ENCODE data around the gene SYNGR3.

SYNGR3 gene

DNA sequence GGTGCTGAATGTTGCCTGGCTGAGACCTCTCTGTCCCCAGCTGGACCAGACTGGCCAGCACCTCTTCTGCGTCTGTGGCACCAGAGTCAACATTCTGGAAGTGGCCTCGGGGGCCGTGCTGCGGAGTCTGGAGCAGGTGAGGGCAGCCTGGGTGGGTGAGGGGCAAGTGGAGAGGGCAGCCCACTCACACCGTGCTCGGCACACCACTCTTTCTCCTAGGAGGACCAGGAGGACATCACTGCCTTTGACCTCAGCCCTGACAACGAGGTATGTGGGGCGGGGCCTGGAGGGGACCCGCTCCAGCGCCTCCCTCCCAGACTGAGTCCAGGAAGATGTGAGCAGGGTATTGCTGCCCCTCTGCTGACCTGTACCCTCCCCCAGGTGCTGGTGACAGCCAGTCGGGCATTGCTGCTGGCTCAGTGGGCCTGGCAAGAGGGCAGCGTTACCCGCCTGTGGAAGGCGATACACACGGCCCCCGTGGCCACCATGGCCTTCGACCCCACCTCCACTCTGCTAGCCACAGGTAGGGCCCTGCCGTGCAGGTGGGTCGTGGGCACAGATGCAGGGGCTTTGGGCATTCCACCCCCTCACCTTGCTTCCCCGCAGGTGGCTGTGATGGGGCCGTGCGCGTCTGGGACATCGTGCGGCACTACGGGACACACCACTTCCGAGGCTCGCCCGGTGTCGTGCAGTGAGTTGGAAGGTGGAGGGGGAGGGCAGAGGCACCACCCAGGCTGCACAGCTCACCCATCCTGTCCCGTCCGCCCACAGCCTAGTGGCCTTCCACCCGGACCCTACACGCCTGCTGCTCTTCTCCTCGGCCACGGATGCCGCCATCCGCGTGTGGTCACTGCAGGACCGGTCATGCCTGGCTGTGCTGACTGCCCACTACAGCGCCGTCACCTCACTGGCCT is 15.4 kb upstream of the SYNGR3 start:
- Histone ChIP-seq H3K27me3 (ENCODE audit: control insufficient read depth in 1 of 2, insufficient read depth in 2 of 2, low read length in 2 of 2) (peaks cover 4 to 29% of the 10 kb centered on the region in 2 donors), H3K9me3 (ENCODE audit: low read length) (no peaks in the 10 kb centered on the region), H3K4me3 (ENCODE audit: low read depth in 1 of 2, low read length in 2 of 2) (no peak overlapping the region), H3K27ac (ENCODE audit: low read depth, low read length) (no peak overlapping the region), H3K4me1 (ENCODE audit: insufficient read depth, low read length) (peaks cover 20% of the 10 kb centered on the region), H3K9ac (ENCODE audit: low read length) (no peak overlapping the region), H3K36me3 (ENCODE audit: insufficient read depth, low read length) (peaks cover 34% of the 10 kb centered on the region)

DNA sequence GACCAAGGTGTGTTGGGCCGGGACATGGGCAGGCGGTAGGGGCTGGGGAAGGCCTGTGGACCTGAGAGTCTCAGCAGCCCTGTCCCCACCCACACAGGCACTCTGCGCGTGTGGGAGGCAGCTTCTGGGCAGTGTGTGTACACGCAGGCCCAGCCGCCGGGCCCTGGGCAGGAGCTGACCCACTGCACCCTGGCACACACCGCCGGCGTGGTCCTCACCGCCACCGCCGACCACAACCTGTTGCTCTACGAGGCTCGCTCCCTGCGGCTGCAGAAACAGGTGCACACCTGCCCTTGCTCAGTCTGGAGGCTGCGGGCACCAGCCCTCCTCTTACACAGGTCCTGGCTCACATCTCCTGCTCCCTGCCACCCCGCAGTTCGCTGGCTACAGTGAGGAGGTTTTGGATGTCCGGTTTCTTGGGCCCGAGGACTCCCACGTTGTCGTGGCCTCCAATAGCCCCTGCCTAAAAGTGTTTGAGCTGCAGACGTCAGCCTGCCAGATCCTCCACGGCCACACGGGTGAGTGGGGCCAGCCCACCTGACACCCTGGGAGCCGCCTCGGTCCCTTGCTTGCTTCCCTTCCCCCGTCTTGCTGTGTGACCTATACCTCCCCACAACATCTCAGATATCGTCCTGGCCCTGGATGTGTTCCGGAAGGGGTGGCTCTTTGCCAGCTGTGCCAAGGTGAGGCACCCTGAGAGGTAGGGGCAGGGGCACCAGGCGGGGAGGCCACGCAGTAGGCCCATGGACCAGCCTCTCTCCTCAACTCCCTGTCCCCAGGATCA is 14.1 kb upstream of the SYNGR3 start:
- H3K27me3 ChIP-seq (ENCODE audit: control insufficient read depth in 1 of 2, insufficient read depth in 2 of 2, low read length in 2 of 2): peaks cover 5 to 41% of the 10 kb centered on the region in 2 donors
- peaks cover 34% of the 10 kb centered on the region for H3K36me3 ChIP-seq (ENCODE audit: insufficient read depth, low read length)
- H3K9me3 ChIP-seq (ENCODE audit: low read length): no peaks in the 10 kb centered on the region
- peaks cover 20% of the 10 kb centered on the region for H3K4me1 ChIP-seq (ENCODE audit: insufficient read depth, low read length)
- H3K9ac ChIP-seq (ENCODE audit: low read length): no peak overlapping the region
- no peak overlapping the region for H3K27ac ChIP-seq (ENCODE audit: low read depth, low read length)
- H3K4me3 ChIP-seq (ENCODE audit: low read depth in 1 of 2, low read length in 2 of 2): no peak overlapping the region

DNA sequence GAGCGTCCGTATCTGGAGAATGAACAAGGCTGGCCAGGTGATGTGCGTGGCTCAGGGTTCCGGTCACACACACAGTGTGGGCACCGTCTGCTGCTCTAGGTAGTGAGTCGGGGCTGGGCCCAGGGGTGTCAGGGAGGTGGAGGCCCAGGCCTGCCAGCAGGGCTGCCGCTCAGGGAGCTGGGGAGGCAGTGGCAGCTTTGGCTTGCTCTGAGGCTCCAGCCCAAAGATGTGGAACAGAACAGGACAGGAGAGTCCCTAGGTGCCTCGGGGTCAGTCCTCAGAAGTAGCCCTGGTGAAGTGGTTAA is 13.6 kb upstream of the SYNGR3 start:
- peaks cover 10 to 47% of the 10 kb centered on the region in 2 donors for H3K27me3 ChIP-seq (ENCODE audit: control insufficient read depth in 1 of 2, insufficient read depth in 2 of 2, low read length in 2 of 2)
- H3K9ac ChIP-seq (ENCODE audit: low read length): no peak overlapping the region
- H3K4me3 ChIP-seq (ENCODE audit: low read depth in 1 of 2, low read length in 2 of 2): no peak overlapping the region
- H3K27ac ChIP-seq (ENCODE audit: low read depth, low read length): no peak overlapping the region
- H3K36me3 ChIP-seq (ENCODE audit: insufficient read depth, low read length): peaks cover 34% of the 10 kb centered on the region
- no peaks in the 10 kb centered on the region for H3K9me3 ChIP-seq (ENCODE audit: low read length)
- peaks cover 15% of the 10 kb centered on the region for H3K4me1 ChIP-seq (ENCODE audit: insufficient read depth, low read length)

DNA sequence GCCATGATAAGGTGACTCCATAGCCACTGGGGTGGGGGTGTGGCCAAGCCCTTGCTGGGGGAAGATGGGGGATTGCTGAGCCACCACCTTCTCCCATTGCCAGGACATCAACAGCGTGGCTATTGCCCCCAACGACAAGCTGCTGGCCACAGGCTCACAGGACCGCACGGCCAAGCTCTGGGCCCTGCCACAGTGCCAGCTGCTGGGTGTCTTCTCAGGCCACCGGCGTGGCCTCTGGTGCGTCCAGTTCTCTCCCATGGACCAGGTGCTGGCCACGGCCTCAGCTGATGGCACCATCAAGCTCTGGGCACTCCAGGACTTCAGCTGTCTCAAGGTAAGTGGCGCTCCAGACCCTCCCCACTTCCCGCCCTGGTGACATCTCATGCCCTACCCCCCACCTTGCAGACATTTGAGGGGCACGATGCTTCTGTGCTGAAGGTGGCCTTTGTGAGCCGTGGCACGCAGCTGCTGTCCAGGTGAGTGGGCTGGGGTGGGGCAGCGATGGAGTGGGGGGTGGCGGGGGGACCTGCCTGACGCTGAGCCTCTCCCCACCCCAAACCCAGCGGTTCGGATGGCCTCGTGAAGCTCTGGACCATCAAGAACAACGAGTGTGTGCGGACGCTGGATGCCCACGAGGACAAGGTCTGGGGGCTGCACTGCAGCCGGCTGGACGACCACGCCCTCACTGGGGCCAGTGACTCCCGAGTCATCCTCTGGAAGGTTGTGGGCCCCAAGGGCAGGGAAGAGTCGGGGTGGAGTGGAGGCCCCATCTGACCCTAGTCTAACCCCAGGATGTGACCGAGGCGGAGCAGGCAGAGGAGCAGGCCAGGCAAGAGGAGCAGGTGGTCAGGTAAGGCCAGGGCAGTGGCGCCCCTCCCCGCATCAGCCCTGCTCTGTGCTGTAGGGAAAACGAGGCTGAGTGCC is 12.6 kb upstream of the SYNGR3 start:
- Histone ChIP-seq H3K27ac (ENCODE audit: low read depth, low read length) (no peak overlapping the region), H3K27me3 (ENCODE audit: control insufficient read depth in 1 of 2, insufficient read depth in 2 of 2, low read length in 2 of 2) (peaks cover 20 to 57% of the 10 kb centered on the region in 2 donors), H3K36me3 (ENCODE audit: insufficient read depth, low read length) (peaks cover 34% of the 10 kb centered on the region), H3K4me1 (ENCODE audit: insufficient read depth, low read length) (peaks cover 14% of the 10 kb centered on the region), H3K9me3 (ENCODE audit: low read length) (no peaks in the 10 kb centered on the region), H3K9ac (ENCODE audit: low read length) (no peak overlapping the region), H3K4me3 (ENCODE audit: low read depth in 1 of 2, low read length in 2 of 2) (no peak overlapping the region)

DNA sequence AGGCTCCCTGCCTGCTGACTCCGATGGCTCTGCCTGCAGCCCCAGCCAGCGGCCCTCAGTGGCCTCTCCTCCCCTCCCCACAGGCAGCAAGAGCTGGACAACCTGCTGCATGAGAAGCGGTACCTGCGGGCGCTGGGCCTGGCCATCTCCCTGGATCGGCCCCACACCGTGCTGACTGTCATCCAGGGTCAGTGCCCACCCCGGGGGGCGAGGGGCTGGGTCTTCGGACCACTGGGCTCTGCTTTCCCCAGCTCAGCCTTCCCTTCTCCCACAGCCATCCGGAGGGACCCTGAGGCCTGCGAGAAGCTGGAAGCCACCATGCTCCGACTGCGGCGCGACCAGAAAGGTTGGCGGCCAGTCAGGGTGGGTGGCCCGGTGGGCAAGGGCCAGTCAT is 11.9 kb upstream of the SYNGR3 start:
- peaks cover 22 to 64% of the 10 kb centered on the region in 2 donors for H3K27me3 ChIP-seq (ENCODE audit: control insufficient read depth in 1 of 2, insufficient read depth in 2 of 2, low read length in 2 of 2)
- no peak overlapping the region for H3K4me3 ChIP-seq (ENCODE audit: low read depth in 1 of 2, low read length in 2 of 2)
- no peak overlapping the region for H3K27ac ChIP-seq (ENCODE audit: low read depth, low read length)
- H3K9me3 ChIP-seq (ENCODE audit: low read length): no peaks in the 10 kb centered on the region
- peaks cover 8% of the 10 kb centered on the region for H3K4me1 ChIP-seq (ENCODE audit: insufficient read depth, low read length)
- H3K9ac ChIP-seq (ENCODE audit: low read length): no peak overlapping the region
- H3K36me3 ChIP-seq (ENCODE audit: insufficient read depth, low read length): peaks cover 34% of the 10 kb centered on the region

DNA sequence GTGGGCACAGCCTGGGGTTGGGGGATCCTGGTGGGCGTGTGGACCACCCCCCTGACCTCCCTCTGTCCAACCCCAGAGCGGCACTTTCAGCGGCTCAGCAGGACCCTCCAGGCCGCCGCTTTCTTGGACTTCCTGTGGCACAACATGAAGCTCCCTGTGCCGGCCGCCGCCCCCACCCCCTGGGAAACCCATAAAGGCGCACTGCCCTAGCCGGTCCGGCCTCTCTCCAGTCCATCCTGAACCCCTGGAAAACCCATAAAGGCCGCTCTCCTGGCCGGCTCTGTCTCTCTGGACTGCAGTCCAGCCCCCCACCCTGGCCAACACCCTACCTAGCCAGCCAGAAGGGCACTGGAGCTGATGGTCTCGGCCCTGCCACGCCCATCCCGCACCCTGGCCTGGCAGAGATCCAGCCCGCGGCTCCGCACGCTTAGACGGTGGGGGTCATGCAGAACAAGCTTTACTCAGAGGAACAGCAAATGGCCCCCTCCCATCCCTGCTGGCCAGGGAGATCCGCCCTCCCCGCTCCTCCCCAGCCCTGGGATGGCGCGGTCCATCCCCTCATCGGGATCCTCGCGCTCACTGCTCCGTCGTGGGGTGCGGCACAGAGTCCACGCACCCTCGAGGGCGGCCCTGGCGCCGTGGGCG is 11.2 kb upstream of the SYNGR3 start:
- Histone ChIP-seq H3K36me3 (ENCODE audit: insufficient read depth, low read length) (peaks cover 34% of the 10 kb centered on the region), H3K4me1 (ENCODE audit: insufficient read depth, low read length) (peaks cover 5% of the 10 kb centered on the region), H3K27me3 (ENCODE audit: control insufficient read depth in 1 of 2, insufficient read depth in 2 of 2, low read length in 2 of 2) (peaks cover 22 to 67% of the 10 kb centered on the region in 2 donors), H3K27ac (ENCODE audit: low read depth, low read length) (no peak overlapping the region), H3K9ac (ENCODE audit: low read length) (no peak overlapping the region), H3K9me3 (ENCODE audit: low read length) (no peaks in the 10 kb centered on the region), H3K4me3 (ENCODE audit: low read depth in 1 of 2, low read length in 2 of 2) (no peak overlapping the region)

DNA sequence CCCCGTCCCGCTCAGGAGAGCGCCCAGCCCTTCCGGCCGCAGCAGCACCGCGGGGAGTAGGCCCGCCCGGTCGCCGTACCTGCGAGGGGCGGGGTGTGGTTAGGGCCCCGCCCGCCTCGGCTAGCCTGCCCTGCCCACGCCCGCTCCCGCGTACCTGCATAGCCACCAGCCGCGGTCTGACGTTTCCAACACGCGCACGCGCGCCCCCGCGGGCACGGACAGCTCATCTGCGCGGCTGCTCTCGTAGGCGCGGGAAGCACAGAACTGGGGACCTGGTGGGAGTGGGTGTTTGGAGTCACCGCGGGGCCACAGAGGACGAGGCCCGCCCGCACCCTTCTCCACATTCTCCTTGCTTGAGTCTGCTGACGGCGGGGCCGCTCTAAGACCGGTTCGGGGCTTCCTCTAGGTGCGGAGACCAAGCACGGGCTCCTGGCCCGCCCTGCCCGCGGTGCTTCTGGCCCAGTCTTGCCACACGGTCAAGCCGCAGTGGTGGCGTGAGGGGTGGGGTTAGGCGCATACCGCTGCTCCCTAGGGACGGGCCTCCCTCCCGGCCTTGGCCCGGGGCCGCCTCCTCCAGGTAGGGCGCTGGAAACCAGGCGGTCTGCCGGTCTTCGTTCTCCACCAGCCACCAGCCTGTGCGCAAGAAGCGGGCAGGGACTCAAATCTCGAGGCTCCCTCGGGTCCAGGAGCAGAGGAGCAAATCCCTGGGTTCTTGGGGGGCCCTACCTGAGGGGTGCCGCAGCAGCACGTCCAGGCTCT is 10.3 kb upstream of the SYNGR3 start:
- Histone ChIP-seq H3K36me3 (ENCODE audit: insufficient read depth, low read length) (peaks cover 32% of the 10 kb centered on the region), H3K9ac (ENCODE audit: low read length) (no peak overlapping the region), H3K4me3 (ENCODE audit: low read depth in 1 of 2, low read length in 2 of 2) (no peak overlapping the region), H3K4me1 (ENCODE audit: insufficient read depth, low read length) (peaks cover 5% of the 10 kb centered on the region), H3K27ac (ENCODE audit: low read depth, low read length) (no peak overlapping the region), H3K27me3 (ENCODE audit: control insufficient read depth in 1 of 2, insufficient read depth in 2 of 2, low read length in 2 of 2) (peaks cover 22 to 67% of the 10 kb centered on the region in 2 donors), H3K9me3 (ENCODE audit: low read length) (no peaks in the 10 kb centered on the region)

DNA sequence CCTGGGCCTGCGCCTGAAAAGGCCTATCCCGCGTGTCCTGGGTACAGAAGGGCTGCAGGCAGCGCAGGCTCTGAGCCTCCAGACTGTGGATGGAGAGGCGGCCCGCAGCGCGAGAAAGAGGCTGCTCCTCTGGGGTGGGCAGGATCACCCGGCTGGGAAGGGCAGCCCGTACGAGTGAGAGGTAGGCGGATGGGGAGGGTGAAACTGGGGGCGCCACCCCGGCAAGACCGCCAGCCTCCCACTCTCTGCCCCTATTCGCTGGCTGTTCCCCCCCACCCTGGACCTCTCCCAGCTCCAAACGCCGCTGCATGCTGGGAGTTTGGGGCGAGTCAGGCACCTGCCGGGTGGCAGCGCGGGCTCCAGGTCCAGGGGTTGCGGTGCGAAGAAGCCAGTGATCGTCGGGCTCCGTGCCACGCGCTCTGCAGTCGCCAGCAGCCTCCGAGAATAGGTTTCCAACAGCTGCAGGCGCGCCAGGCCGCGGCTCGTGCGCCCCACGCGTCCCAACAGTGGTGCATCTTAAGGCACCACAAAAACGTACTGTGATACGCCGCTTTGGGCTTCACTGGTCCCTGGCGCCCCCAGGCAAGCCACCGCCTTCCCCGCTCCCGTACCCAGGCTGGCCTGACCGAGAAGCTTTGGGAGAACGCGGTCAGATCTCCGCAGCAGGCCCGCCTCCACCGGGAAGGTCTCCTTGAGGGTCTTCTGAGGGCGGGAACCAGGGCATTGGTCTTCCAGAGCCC is 9.6 kb upstream of the SYNGR3 start:
- Histone ChIP-seq H3K9me3 (ENCODE audit: low read length) (no peaks in the 10 kb centered on the region), H3K9ac (ENCODE audit: low read length) (no peak overlapping the region), H3K4me1 (ENCODE audit: insufficient read depth, low read length) (peaks cover 11% of the 10 kb centered on the region), H3K27me3 (ENCODE audit: control insufficient read depth in 1 of 2, insufficient read depth in 2 of 2, low read length in 2 of 2) (peaks cover 22 to 67% of the 10 kb centered on the region in 2 donors), H3K36me3 (ENCODE audit: insufficient read depth, low read length) (peaks cover 24% of the 10 kb centered on the region), H3K4me3 (ENCODE audit: low read depth in 1 of 2, low read length in 2 of 2) (no peak overlapping the region), H3K27ac (ENCODE audit: low read depth, low read length) (no peak overlapping the region)

DNA sequence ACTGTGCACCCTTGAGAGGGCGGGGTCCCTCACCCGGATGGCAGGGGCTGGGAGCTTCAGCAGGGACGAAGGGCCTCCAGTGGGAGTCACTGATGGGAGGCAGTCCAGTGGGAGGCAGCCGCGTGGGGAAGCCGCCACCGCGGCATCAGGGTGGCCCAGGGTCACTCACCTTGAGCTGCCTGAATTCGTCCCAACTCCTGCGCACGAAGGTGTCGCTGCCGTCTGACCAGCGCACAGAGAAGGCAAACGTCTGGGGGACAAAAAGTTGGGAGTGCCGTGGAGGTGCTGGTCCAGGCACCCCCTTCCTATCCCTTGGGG is 9.0 kb upstream of the SYNGR3 start:
- Histone ChIP-seq H3K9me3 (ENCODE audit: low read length) (no peaks in the 10 kb centered on the region), H3K9ac (ENCODE audit: low read length) (no peak overlapping the region), H3K27ac (ENCODE audit: low read depth, low read length) (no peak overlapping the region), H3K4me1 (ENCODE audit: insufficient read depth, low read length) (peaks cover 14% of the 10 kb centered on the region), H3K4me3 (ENCODE audit: low read depth in 1 of 2, low read length in 2 of 2) (no peak overlapping the region), H3K36me3 (ENCODE audit: insufficient read depth, low read length) (peaks cover 20% of the 10 kb centered on the region), H3K27me3 (ENCODE audit: control insufficient read depth in 1 of 2, insufficient read depth in 2 of 2, low read length in 2 of 2) (peaks cover 22 to 67% of the 10 kb centered on the region in 2 donors)

DNA sequence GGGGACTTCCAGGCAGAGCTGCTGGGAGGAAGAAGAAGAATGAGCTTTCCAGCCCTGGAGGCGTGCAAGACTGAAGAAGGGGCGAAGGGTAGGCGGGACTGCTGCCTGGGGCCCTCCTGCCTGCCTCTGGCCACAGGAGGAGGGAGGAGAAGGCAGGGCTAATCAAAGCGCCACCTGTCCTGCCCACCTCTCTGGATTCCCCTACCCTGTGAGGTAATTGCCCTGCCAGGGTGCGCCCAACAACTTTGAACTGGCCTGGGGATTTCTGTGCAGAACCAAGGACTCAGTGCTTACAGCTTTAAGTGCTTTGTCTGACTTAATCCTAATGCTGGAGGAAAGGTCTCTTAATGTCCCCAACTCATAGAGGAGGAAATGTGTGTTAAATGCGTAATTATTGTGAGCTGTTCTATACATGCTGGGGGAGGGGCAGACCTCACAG is 8.4 kb upstream of the SYNGR3 start, which contains the start of gene NOXO1:
NOXO1 (minus strand) TSS at position 72 of the 439 bp plus-strand sequence. CDS start 290 bp downstream, outside the sequence.
- H3K9me3 ChIP-seq (ENCODE audit: low read length): no peaks in the 10 kb centered on the region
- H3K27me3 ChIP-seq (ENCODE audit: control insufficient read depth in 1 of 2, insufficient read depth in 2 of 2, low read length in 2 of 2): peaks cover 19 to 62% of the 10 kb centered on the region in 2 donors
- H3K4me3 ChIP-seq (ENCODE audit: low read depth in 1 of 2, low read length in 2 of 2): no peak within 1 kb of the TSS
- peaks cover 20% of the 10 kb centered on the region for H3K36me3 ChIP-seq (ENCODE audit: insufficient read depth, low read length)
- peaks cover 14% of the 10 kb centered on the region for H3K4me1 ChIP-seq (ENCODE audit: insufficient read depth, low read length)
- no peak within 1 kb of the TSS for H3K27ac ChIP-seq (ENCODE audit: low read depth, low read length)
- H3K9ac ChIP-seq (ENCODE audit: low read length): no peak within 1 kb of the TSS

All from muscle layer of colon (tissue), 2 donors.